Vagina (tissue), 2 donors: Measurements from ENCODE around the gene CBFA2T3.

ENCODE experiments used
- POLR2A ChIP-seq, 2 donors: fragments of 450-650 bp; IDR thresholded peaks; one replicate each; pipeline ENCODE4 v1.6.1; 2017; ENCODE audit warnings: antibody characterized with exemption in 2 of 2, mild to moderate bottlenecking in 2 of 2, moderate library complexity in 2 of 2
- TF ChIP-seq, protein P1 (sequence below), 3 experiments: fragments of 450-650 bp in 2 of 3; fragments of 200-600 bp in 1 of 3; sonication (generic) in 1 of 3; IDR thresholded peaks; one replicate each; pipeline ENCODE4 v1.5.1; 2017 to 2019; ENCODE audit warnings: antibody characterized with exemption in 3 of 3, mild to moderate bottlenecking in 2 of 3, moderate library complexity in 2 of 3

DNA sequence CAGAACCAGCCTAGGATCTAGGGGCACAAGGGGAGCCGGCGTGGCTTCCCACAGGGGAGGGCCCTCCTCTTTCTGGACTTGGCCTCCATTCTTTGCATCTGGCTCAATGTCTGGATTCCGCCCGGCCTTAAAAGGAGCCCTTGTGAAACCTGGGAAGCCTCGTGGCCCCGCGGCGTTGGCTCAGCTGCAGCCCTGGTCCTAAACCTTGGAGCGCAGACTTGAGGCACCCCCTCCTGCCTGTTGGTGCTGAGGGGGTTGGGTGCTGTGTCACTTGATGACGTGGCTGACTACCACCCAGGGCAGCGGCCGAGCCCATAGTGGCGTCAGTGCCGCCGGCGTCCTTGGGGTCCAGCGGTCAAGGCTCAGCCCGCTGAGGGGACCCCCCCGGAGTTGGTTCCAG lies 115.6 kb downstream of the CBFA2T3 start:
- TF ChIP-seq, protein P1, sequence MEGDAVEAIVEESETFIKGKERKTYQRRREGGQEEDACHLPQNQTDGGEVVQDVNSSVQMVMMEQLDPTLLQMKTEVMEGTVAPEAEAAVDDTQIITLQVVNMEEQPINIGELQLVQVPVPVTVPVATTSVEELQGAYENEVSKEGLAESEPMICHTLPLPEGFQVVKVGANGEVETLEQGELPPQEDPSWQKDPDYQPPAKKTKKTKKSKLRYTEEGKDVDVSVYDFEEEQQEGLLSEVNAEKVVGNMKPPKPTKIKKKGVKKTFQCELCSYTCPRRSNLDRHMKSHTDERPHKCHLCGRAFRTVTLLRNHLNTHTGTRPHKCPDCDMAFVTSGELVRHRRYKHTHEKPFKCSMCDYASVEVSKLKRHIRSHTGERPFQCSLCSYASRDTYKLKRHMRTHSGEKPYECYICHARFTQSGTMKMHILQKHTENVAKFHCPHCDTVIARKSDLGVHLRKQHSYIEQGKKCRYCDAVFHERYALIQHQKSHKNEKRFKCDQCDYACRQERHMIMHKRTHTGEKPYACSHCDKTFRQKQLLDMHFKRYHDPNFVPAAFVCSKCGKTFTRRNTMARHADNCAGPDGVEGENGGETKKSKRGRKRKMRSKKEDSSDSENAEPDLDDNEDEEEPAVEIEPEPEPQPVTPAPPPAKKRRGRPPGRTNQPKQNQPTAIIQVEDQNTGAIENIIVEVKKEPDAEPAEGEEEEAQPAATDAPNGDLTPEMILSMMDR (IDR thresholded peaks at IDR 0.05): no peak
- no peak for TF ChIP-seq POLR2A (IDR thresholded peaks at IDR 0.05)
